Erythroblast (primary cell): ENCODE results near the gene PDGFC.

Experiments used
- DNase-seq, 2 experiments: peaks; one replicate each; lab custom pipeline; 2025; lab: John Stamatoyannopoulos, UW
- GATA1 ChIP-seq: IDR thresholded peaks from 2 replicates; pipeline ENCODE4 v1.6.1; 2011; ENCODE audit warnings: low read depth, mild to moderate bottlenecking, control low read depth, low read length, moderate library complexity
- POLR2A ChIP-seq: IDR thresholded peaks from 2 replicates; pipeline ENCODE4 v1.6.1; 2011; ENCODE audit warnings: mild to moderate bottlenecking, low read length

The PDGFC gene

GRCh38 chr4:156830351-156830750 lies 141.2 kb downstream of the PDGFC start:
- no peak for DNase-seq
- TF ChIP-seq POLR2A (no peak), GATA1 (no peak)

GRCh38 chr4:156829201-156829873 lies 142.3 kb downstream of the PDGFC start:
- DNase-seq = no peak
- TF ChIP-seq POLR2A (no peak), GATA1 (no peak)

- no peak for TF ChIP-seq POLR2A
- no peak for TF ChIP-seq GATA1
- no peak for DNase-seq
Observed at GRCh38 chr4:156827519-156827918, 144.1 kb downstream of the PDGFC start.

- no peak for TF ChIP-seq GATA1
- TF ChIP-seq POLR2A = no peak
- no peak for DNase-seq
Observed at GRCh38 chr4:156825074-156825473, 146.5 kb downstream of the PDGFC start.

GRCh38 chr4:156824451-156825060 lies 147.0 kb downstream of the PDGFC start:
- no peak for TF ChIP-seq POLR2A
- DNase-seq = no peak

- TF ChIP-seq POLR2A = no peak
- TF ChIP-seq GATA1 = no peak
- DNase-seq = no peak
Observed at GRCh38 chr4:156820931-156821330, 150.7 kb downstream of the PDGFC start.

GRCh38 chr4:156816360-156816755 lies 155.2 kb downstream of the PDGFC start:
- DNase-seq = no peak
- TF ChIP-seq GATA1 (no peak), POLR2A (no peak)

- DNase-seq = no peak
- no peak for TF ChIP-seq POLR2A
- no peak for TF ChIP-seq GATA1
Observed at GRCh38 chr4:156815717-156816359, 155.8 kb downstream of the PDGFC start.

- DNase-seq = no peak
- TF ChIP-seq POLR2A (no peak), GATA1 (no peak)
Observed at GRCh38 chr4:156811963-156812362, 159.6 kb downstream of the PDGFC start.

- no peak for DNase-seq
- TF ChIP-seq POLR2A (no peak), GATA1 (no peak)
Observed at GRCh38 chr4:156811286-156811685, 160.3 kb downstream of the PDGFC start.

- DNase-seq = no peak
- TF ChIP-seq GATA1 = no peak
- no peak for TF ChIP-seq POLR2A
Observed at GRCh38 chr4:156805696-156806095, 165.9 kb downstream of the PDGFC start.

- no peak for DNase-seq
Observed at GRCh38 chr4:156803056-156803455, 168.5 kb downstream of the PDGFC start.

GRCh38 chr4:156800463-156800862 lies 171.1 kb downstream of the PDGFC start:
- DNase-seq = no peak
- no peak for TF ChIP-seq GATA1
- TF ChIP-seq POLR2A = no peak

More at GRCh38 chr4:156803056-156803455, 168.5 kb downstream of the PDGFC start:
- no peak for TF ChIP-seq POLR2A
- TF ChIP-seq GATA1 = no peak

GRCh38 chr4:156799121-156799589 lies 172.4 kb downstream of the PDGFC start:
- DNase-seq = no peak
- no peak for TF ChIP-seq GATA1
- no peak for TF ChIP-seq POLR2A

GRCh38 chr4:156798438-156798837 lies 173.2 kb downstream of the PDGFC start:
- no peak for TF ChIP-seq GATA1
- no peak for DNase-seq
